C4-2B (cell line): ENCODE results near the gene WDR7.

Experiments
- H3K27ac ChIP-seq: fragments of 450-650 bp; 2 replicates; pipeline ENCODE4 v1.5.1; 2017
- ZFX ChIP-seq: fragments of 450-650 bp; IDR thresholded peaks from 2 replicates; pipeline ENCODE4 v1.6.1; 2017
- TF ChIP-seq, protein P1 (sequence below): fragments of 450-650 bp; conservative IDR thresholded peaks from 2 replicates; pipeline ENCODE4 v1.5.1; 2017; ENCODE audit warnings: mild to moderate bottlenecking

The WDR7 gene

DNA sequence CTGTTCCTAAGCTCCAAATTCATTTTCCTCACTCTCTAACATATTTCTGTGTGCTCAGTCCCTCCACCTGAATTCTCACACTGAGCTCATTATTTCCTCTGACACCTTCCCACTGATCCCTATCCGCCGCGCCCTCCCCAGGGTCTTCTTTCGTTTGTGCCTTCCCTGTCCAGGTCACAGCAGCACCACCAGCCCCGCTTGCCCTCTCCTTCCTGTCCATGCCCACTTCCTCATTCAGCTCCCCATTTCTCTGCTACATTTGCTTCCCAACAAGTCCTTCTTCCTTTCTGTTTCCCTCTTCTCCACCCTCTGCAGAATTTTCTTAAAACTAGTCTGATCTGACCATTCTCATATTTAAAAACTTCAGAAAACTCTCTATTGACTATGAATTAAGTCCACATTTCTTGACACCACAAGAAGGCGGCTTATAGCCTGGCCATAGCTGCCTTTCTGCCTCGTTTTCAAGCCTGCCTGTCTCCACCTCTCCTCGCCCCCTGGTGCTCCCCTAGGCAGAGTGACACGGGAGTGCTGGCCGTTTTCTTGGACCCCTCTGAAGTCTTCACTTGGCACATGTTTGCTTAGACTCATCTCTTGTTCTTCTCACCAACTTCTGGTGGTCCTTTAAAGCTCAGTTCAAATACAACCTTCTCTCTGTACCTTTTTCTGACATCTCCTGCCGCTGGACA is 357.0 kb downstream of the WDR7 start:
- no peak overlapping the region for H3K27ac ChIP-seq
- TF ChIP-seq, protein P1, sequence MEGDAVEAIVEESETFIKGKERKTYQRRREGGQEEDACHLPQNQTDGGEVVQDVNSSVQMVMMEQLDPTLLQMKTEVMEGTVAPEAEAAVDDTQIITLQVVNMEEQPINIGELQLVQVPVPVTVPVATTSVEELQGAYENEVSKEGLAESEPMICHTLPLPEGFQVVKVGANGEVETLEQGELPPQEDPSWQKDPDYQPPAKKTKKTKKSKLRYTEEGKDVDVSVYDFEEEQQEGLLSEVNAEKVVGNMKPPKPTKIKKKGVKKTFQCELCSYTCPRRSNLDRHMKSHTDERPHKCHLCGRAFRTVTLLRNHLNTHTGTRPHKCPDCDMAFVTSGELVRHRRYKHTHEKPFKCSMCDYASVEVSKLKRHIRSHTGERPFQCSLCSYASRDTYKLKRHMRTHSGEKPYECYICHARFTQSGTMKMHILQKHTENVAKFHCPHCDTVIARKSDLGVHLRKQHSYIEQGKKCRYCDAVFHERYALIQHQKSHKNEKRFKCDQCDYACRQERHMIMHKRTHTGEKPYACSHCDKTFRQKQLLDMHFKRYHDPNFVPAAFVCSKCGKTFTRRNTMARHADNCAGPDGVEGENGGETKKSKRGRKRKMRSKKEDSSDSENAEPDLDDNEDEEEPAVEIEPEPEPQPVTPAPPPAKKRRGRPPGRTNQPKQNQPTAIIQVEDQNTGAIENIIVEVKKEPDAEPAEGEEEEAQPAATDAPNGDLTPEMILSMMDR, result no peak

DNA sequence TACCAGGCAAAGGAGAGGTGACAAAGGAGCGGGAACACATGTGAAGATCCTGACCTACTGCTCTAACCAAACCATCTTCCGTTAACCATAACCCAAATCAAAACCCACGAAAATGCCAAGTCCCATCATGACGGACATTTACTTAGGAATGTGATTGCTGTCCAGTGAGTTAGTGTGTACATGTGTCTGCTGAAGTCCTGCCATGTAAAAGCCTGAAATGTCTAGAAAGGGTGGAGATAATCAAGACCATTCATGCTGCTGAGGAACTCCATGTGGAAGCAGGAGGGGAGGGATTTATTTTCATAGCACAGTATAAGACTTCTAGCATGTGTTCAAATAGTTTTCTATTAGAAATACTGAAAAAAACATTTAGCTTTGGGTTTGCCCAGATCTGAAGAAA is 358.7 kb downstream of the WDR7 start:
- no peak for TF ChIP-seq ZFX
- H3K27ac ChIP-seq, result no peak overlapping the region

DNA sequence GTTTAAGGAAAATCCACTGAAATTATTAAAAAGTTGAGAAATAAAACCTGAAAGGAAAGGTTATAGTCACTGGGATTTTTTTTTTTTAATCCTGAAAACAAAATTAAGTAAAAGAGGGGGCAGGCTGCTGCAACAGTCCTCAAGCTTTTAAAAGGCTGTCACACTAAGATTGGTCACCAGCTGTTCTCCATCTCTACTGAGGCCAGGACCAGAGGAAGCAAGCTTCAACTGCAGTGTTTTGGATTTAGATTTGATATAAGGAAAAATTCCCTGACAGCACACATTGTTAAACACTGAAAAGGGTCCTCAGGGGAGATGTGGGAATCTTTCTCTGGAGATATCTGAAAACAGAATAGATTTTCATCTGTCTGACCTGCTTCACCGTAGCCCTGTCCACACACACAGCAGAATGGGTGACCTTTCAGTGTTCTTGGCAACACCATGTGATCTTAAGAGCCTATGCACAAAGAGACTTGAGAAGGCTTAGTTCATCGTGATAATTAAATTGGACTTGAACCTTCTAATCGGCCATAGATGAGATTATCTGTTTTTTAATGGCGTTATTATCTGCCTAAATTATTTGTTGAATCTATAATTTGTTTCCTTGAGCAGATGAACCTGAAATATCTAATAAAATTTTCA is 363.7 kb downstream of the WDR7 start:
- H3K27ac ChIP-seq, result no peak overlapping the region
- TF ChIP-seq, protein P1, result no peak
- no peak for TF ChIP-seq ZFX

DNA sequence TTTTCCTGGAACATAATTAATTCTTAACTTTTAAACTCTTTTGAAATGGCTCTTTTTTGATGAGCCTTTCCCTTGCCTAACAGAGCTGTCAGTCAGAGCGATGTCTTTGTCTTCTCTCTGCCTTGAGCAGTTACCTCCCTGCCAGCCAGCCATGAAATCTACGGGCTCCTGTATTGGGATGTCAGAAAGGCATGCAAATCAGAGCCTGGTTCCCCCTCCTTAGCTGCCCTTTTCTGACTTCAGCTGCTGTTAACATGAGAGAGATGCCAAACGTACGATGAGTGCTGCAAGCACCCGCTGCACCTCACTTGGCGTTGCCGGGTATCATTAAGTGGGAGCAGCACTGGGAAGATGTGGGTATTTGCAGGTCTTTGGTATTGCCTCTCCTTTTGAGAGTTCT is 364.3 kb downstream of the WDR7 start:
- TF ChIP-seq ZFX, result no peak
- TF ChIP-seq, protein P1, result no peak
- H3K27ac ChIP-seq, result no peak overlapping the region

DNA sequence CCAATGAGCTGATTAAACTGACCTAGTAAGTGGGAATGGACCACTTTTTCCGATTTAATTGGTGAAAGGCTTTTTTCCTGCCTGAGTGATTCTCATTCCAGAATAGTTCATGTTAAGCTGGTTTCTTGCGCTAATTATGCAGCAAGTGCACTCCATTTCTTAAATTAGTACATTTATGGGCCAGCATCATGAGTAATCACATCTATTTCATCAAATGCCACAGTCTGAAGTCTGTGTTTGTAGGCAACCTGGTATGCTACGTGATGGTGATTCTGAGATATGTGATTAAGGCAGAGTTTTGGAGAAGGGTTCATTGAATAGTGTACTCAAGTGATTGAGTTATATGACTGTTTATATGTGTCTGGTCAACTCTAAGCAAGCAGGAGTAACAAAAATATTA is 367.7 kb downstream of the WDR7 start:
- no peak overlapping the region for H3K27ac ChIP-seq
- TF ChIP-seq ZFX, result no peak
- TF ChIP-seq, protein P1, result no peak

DNA sequence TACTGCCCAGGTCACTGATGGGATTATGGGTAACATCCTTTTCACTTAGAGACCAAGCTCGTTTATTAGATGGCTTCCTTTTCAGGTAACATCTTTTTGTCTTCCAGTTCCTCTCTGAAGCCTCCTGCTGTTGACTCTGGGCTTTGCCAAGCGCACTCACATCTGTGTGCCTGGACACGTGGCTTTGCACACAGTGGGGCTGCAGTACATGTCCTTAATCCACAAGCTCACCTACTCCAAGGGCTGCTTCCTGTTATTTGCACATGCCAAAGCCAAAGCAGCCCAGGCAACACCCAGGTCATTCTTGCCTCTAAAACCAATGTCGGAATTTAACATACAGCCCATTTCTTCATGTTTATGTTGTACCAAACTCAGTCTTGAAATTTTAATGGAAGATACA is 371.6 kb downstream of the WDR7 start:
- TF ChIP-seq, protein P1, result no peak
- TF ChIP-seq ZFX, result no peak
- H3K27ac ChIP-seq, result no peak overlapping the region

DNA sequence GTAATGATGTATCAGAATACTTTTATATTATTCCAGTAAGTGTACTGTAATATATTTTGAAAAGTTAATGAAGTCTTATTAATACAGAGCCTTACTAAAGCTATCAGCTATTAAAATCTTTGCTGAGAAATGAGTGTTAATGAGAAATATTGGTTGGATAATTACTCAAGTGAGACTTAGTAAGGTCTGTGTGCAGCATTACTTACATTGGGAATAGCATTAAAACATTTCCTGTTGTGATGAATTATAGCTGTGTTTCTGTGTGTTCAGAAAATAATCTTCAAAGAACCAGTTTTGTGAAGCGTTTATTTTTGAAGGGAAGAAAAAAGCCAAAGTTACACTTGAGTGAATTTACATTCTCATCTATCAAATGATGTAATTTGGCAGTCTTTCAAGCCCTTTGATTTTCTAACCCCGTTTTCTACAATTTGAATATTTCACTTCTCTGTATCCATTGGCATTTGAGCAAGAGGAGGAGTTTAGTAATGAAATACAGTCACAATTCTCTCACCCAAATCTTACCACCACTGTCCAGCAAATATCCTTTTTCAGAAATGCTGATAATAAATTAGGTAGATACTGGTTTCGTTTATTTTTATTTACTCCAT is 372.2 kb downstream of the WDR7 start:
- no peak for TF ChIP-seq ZFX
- TF ChIP-seq, protein P1, result no peak
- no peak overlapping the region for H3K27ac ChIP-seq
